ENCODE results near the gene SRD5A1.

Gene SRD5A1

DNA sequence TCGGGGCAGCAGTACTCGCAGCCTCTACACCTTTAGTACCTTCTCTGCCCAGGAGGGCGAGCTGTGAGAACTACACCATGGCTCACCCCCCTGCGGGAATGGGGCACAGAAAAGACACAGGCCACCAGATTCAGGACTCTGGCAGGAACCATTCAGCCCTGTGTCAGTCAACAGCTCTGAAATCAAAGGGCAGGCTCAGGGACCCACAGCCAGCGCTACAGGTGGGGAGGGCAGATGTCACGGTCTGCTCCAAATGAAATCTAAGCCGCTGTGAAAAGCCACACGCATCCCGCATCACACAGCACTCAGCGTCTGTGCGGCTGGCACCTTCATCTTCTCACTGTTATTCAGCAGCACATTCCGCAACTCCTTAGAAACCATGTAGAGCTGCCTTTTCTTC, 28.3 kb upstream of the SRD5A1 start:
- TF ChIP-seq, protein P1, sequence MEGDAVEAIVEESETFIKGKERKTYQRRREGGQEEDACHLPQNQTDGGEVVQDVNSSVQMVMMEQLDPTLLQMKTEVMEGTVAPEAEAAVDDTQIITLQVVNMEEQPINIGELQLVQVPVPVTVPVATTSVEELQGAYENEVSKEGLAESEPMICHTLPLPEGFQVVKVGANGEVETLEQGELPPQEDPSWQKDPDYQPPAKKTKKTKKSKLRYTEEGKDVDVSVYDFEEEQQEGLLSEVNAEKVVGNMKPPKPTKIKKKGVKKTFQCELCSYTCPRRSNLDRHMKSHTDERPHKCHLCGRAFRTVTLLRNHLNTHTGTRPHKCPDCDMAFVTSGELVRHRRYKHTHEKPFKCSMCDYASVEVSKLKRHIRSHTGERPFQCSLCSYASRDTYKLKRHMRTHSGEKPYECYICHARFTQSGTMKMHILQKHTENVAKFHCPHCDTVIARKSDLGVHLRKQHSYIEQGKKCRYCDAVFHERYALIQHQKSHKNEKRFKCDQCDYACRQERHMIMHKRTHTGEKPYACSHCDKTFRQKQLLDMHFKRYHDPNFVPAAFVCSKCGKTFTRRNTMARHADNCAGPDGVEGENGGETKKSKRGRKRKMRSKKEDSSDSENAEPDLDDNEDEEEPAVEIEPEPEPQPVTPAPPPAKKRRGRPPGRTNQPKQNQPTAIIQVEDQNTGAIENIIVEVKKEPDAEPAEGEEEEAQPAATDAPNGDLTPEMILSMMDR (IDR thresholded peaks at IDR 0.05) = no peak

GRCh38 chr5:6606884-6607558, 26.2 kb upstream of the SRD5A1 start:
- TF ChIP-seq, protein P1 (IDR thresholded peaks at IDR 0.05) = no peak

- TF ChIP-seq, protein P1 (IDR thresholded peaks at IDR 0.05) = no peak
Observed at GRCh38 chr5:6607559-6607936, 25.7 kb upstream of the SRD5A1 start.

GRCh38 chr5:6608016-6608415, 25.2 kb upstream of the SRD5A1 start:
- TF ChIP-seq, protein P1 (IDR thresholded peaks at IDR 0.05) = no peak

GRCh38 chr5:6611334-6612256, 21.6 kb upstream of the SRD5A1 start:
- TF ChIP-seq, protein P1 (IDR thresholded peaks at IDR 0.05) = no peak

GRCh38 chr5:6615034-6615815, 18.0 kb upstream of the SRD5A1 start:
- TF ChIP-seq, protein P1 (IDR thresholded peaks at IDR 0.05) = no peak

DNA sequence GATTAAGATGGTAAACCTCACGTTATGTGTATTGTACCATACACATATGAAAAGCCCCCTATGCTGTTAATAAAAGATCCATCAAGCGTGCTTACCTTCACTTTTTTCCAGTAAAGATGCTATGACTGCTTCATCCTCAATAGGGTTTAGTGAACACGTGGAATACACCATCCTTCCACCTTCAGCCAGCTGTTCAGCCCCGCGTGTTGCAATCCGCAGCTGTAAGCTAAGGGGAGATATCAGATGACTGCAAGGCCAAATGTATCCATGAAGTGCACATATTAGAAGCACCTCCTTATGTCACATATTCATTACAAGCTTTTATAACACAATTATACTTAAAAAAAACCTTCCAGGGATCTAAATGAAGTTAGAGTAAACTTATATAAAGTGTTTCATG, 16.6 kb upstream of the SRD5A1 start:
- TF ChIP-seq, protein P1 (IDR thresholded peaks at IDR 0.05) = no peak

Measured in LNCAP (cell line).